ENCODE measurements around the gene EPHB2.

Gene EPHB2

DNA sequence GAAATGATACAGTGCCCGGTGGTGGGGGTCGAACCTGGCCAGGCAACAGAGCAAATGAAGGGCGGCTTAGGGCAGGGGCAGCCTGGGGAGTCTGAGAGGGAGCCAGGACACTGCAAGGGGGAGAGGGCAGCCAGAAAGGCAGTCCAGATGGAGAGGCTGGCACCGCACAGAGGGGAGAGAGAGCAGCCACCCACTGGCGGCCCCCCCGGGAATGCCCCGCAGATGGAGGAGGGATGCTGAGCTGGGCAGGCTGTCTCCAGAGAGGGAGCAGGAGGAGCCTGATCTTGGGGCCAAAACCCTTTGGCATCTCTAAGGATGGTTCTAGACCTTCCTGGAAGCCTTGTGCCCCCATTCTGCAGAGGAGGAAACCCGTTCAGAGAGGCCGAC is 149.8 kb downstream of the EPHB2 start:
- DNase-seq (ENCODE audit: low read depth): no peak

DNA sequence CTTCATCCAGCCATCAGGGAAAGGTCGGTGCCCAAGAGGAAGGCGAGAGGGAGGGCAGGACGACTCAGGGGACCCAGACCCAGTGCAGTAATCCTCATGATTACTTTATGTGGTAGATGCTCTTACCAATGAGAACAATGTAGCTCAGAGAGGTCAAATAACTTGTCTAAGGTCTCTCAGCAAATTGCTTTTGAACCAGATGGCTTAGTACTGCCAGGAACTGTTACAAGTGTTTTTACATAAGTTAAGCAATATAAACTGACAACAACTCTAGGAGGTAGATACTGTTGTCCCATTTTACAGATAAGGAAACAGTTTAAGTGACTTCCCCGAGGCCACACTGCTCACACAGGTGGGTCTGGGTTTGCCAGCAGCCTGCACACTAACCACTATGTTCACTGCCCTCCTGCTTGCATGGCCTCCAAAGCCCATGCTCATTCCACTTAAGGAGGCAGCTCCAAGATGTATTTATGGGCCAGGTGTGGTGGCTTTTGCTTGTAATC is 150.3 kb downstream of the EPHB2 start:
- DNase-seq (ENCODE audit: low read depth): no peak

DNA sequence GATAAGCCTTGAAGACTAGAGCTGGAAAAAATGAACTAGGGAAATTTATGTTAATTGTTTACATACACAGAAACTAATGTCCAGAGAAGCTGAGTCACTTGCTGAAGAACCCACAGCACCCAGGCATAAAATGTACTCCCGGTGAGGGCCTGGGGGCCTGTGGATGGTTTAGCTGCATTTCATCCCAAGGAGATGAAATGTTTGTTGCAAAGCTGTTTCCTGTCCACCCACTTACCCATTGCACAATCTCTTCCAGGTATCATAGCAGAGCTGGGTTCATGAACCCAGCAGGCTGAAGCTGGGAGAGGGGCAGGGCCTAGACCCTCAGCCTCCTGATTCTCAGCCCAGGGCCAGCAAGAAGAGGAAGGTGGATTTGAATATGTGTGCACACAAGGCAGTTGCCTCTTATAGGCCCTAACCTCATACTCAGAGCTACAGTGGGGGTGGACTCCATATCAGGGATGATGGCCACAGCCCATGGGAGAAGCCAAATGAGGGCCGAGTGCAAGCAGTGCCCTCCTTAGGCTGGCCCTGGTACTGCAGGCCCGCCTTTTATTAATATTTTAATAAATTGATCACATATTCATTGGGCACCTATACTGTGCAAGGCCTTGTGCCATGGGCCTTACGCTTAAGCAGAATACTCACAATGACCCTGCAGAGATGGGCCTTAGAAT is 151.3 kb downstream of the EPHB2 start:
- DNase-seq (ENCODE audit: low read depth): peak; percentile 14

DNA sequence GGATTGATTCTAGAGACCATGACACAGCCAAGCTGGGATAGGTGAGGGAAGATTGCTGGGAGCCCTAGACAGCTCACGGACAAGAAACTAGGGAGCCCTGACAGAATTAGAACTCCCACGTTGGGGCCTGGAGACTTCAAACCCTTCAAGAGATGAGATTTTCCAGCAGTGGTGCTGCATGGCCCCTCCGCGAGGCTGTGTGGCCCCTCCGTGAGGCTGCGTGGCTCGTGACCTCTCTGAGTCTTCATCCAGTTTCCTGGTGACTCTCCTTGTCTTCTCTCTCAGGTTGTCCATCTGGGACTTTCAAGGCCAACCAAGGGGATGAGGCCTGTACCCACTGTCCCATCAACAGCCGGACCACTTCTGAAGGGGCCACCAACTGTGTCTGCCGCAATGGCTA is 152.1 kb downstream of the EPHB2 start:
- DNase-seq (ENCODE audit: low read depth): no peak

DNA sequence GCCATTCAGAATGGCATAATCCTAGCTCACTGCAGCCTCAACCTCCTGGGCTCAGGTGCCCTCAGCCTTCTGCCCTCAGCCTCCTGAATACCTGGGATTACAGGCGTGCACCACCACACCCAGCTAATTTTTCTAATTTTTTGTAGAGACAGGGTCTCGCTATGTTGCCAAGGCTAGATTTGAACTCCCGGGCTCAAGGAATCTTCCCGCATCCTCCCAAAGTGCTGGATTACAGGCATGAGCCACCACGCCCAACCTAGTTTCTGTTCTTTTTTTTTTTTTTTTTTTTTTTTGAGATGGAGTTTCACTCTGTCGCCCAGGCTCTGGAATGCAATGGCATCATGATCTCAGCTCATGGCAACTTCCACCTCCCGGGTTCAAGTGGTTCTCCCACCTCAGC is 153.1 kb downstream of the EPHB2 start:
- no peak for DNase-seq (ENCODE audit: low read depth)

DNA sequence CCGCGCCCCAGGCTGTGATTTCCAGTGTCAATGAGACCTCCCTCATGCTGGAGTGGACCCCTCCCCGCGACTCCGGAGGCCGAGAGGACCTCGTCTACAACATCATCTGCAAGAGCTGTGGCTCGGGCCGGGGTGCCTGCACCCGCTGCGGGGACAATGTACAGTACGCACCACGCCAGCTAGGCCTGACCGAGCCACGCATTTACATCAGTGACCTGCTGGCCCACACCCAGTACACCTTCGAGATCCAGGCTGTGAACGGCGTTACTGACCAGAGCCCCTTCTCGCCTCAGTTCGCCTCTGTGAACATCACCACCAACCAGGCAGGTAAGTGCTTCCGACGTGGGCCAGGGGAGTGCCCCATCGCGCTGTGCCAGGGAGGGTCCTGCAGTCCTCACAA is 154.2 kb downstream of the EPHB2 start:
- DNase-seq (ENCODE audit: low read depth): no peak

DNA sequence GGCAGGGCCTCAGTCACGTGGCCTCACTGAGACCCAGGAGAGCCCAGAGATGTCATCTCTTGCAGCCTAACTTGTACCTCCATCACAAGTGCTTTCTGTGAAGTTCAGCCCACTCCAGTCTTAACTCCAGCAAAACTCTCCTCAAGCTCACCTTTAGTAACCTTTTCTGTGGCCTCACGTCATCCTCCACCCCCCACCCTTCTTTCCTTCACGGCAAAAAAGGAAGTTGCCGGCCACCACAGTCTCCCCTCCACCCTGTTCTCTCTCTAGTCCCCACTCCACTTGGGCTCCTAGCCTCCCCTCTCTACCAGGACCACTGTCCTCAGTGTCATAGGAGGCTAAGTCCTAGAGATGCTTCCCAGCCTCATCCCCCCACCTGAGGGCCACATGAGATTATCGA is 155.1 kb downstream of the EPHB2 start:
- no peak for DNase-seq (ENCODE audit: low read depth)

DNA sequence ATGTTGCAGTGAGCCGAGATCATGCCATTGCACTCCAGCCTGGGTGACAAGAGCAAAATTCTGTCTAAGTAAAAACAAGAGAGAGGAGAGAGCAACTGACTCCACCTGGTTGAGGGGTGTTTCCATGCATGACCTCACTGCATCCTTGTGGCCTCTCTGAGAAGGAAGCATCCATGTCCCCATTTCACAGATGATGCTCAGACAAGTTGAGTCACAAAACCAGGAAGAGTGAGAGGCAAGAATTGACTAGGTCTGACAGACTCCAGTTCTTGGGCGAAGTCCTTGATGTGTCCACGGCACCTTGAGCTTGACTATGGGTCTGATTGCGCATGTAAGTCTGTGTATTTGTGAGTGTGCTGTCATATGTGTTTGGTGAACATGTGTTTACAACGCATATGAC is 156.2 kb downstream of the EPHB2 start:
- DNase-seq (ENCODE audit: low read depth): no peak

DNA sequence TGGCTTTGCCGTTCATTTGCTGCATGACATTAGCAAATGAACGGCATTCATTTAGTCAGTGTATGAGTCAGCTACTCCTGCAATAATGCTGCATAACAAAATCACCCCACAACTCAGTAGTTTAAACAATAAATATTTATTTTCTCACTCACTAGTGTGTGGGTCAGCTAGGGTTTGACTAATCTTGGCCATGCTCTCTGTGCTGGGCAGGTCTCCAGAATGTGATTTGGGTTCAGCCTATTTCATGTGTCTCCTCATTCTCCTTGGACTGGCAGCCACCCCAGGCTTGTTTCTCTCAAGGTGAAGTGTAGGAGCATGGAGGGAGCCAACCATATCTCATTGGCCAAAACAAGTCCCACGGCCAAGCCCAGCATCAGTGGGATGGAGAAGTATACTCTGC is 157.7 kb downstream of the EPHB2 start:
- no peak for DNase-seq (ENCODE audit: low read depth)

DNA sequence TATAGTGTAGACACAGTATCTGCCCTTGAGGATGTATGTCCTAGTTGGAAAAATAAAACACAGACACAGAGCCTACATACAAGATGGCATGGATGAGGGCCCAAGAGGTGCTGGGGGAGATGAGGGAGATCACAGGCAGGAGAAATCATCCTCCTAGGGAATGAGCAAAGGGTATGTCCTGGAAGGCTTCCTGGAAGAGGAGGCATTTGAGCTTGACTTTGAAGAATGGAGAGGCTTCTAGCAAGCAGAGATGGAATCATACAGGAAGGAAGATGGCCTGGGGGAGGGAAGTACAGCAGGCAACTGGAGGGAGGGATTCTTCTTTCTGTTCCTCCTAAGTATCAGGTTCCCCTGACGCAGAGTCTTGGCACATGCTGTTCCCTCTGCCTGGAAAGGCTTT is 158.7 kb downstream of the EPHB2 start:
- no peak for DNase-seq (ENCODE audit: low read depth)

DNA sequence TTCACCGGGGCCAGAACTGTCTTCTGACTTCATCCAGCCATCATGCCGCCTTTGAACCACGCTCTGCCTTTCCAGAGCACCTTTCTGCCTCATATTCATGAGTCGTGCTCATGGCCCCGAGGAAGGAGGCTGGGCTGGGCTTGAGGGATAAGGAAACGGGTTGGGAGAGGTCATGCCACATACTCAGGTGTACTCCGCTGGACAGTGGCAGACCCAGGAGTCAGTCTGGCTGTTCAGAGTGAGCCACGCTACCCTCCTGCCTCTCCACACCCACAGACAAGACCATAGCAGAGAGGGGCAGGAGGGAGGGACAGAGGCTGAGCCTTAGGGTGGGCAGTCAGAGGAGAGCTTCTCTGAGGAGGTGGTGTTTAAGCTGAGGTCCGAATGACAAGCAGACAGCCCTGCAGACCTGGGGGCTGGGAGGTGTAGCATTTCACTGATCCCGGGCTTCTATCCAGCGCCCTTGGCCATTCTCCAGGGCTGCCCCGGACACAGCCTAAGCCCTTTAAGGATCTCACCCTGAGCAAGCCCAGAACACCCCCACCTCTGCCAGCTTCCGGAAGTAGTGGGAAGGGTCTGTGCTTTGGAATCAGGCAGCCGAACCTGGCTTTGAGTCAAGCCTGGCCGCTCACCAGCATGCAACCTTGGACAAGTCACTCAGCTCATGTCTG is 159.7 kb downstream of the EPHB2 start:
- no peak for DNase-seq (ENCODE audit: low read depth)

DNA sequence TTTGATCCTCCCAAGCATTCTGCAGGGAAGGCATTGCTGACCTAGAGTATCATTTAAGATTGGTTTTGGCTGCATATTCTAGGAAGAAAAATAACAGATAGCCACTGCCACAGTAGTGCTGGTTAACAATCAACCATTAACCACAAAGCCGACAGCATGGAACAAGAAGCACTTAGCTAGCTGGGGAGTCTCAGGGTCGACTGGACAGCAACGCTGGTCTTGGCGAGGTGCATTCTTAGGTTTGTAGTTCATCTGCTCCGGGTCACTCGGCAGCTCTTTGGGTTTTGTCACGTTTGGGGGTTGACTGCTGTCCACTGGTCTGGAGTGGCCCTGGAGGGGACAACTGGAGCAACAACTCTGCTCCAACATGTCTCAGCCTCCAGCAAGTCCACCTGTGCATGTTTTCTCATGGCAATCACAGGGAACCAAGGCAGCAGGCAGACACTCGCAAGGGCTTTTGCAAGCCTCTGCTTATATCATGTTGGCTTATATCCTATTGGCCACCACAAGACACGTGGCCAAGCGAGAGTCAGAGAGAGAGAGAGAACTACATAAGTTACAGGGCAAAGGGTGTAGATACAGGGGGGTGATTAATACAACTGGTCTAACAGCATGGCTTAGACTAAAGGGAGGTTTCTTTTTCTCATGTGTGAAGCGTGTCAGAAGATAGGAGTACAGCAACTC is 162.5 kb downstream of the EPHB2 start:
- DNase-seq (ENCODE audit: low read depth): no peak

DNA sequence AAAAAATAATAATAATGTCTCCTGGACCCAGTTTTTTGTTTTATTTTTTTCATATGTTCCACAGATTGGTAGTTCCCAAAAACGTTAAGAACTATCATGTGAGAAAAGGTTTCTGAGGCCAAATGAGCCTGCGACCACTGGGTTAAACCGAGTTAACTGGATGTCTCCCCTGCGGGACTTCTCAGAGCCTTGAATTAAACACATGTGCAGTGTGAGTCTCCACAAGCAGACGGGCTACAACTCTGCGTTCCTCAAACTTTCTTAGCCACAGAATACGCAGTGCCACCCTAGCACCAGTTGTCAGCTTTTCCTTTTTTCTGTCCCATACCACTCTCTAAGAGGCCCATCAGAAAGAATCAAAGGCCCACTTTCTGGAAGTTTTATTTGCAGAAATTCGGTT is 164.1 kb downstream of the EPHB2 start:
- no peak for DNase-seq (ENCODE audit: low read depth)

DNA sequence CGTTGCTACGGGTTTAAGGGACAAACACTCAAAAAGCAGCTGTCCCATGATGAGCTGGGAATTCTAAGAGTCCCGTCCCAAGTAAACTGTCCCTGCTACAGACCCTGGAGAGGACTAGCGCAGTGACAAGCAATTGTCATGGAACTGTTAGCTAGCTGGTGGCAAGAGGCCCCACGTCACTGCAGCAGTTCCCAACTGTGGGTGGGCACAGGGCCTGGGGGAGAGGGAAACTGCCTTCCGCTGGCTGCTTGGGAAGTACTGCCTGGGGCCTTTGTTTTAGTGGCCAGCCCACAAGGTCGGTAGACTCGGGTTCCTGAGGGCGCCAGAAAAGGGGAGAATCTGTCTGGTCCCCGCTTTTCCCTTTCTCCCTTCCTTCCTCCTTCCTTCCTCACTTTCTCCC is 164.6 kb downstream of the EPHB2 start:
- DNase-seq (ENCODE audit: low read depth): no peak

DNA sequence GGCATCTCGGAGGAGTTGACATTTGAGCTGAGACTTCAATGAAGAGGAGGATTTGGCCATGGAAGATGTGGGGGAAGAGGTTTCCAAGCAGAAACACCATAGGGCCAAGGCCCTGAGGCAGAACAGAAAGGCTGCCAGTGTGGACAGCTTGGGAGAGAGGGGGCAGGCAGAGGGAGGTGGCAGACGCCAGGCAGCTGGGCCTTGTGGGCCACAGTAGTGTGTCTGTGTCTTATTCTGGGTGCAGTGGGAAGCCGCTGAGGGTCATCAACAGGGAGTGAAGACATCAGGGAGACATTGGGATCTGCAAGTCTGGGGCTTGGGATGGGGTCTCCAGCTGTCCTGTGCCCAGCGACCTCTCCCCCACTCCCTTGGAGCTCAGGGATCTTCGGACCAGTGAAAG is 165.2 kb downstream of the EPHB2 start:
- DNase-seq (ENCODE audit: low read depth): no peak

DNA sequence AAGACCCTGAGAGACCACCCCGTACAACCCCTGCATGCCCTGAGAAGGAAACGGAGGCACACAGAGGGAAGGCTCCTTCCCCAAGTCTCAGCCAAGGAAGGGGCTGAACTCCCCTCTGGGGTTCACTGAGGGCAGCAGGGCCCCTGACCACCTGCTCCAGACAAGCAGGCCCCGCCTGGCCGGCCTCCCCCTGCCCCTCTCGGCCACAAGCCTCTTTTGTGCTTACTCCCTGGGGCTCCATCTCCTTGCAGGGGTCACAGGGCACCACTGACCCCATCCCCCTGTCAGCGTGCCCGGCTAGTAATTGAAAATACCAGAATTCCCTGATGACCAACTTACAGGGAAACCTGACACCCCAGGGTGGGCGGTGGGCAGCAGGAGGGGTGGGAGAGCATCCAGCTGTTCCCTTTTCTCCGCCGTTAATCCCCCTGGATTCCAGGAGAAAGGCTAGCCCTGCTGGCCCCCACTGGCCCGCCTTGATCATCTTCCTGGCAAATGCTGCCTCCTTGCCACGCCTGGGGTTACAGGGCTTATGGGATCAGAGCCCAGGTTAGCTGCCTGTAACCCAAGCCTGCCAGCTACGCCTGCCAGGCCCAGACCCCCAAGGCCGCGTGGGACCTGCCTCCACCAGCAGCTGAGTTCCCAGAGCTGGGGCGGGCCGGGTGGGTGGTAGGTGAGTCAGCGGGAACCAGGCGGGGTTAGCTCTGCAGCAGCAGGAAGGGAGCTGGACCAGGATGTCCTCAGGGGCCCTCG is 165.9 kb downstream of the EPHB2 start:
- DNase-seq (ENCODE audit: low read depth): no peak

DNA sequence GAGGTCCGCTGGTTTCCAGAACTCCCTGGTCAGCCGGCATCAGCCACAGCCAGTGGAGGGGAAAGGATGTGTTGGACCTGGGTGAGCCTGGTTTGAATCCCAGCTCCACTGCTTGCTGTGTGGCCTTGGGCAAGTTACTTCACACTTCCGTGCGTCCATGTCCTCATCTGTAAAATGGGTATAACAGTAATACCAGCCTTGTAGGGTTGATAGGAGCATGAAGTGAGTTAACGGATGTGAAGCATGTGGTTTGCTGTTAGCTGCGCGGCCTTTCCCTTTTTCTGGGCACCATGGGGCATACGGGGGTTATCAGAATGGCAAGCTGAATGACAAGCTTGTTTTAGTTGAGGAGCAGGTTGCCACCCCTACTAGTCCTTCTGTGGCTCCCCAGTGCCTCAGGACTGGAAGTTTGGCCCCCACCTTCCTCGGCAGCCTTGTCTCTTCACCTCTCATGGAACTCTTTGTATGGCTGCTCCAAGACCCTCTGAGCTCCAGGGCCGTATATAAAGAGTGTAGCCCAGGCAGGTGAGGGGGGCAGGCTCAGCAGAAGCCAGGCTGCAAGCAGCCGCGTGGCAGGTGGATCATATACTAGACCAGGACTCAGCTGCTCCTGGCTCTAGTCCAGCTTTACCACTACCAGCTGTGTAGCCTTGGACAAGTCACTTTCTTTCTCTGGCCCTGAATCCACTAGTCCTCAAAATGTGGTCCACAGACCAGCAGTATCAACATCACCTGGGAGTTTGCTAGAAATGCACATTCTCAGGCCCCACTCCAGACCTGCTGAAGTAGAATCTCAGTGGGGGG is 166.7 kb downstream of the EPHB2 start:
- DNase-seq (ENCODE audit: low read depth): no peak

DNA sequence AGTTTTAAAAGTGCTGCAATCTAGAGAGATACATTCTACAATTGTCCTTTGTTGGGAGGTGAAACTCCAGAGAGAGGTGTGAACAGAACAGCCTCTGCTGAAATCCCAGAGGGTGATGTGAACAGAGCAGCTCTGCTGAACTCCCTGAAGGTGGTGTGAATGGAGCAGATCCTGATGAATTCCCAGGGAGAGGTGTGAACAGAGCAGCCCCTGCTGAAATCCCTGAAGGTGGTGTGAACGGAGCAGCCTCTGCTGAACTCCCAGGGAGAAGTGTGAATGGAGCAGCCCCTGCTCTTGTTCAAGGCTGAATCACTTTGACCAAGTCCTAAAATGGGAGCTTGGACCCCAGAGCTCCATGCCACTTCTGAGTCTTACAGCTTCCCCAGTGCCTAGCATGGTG is 167.3 kb downstream of the EPHB2 start:
- DNase-seq (ENCODE audit: low read depth): no peak

DNA sequence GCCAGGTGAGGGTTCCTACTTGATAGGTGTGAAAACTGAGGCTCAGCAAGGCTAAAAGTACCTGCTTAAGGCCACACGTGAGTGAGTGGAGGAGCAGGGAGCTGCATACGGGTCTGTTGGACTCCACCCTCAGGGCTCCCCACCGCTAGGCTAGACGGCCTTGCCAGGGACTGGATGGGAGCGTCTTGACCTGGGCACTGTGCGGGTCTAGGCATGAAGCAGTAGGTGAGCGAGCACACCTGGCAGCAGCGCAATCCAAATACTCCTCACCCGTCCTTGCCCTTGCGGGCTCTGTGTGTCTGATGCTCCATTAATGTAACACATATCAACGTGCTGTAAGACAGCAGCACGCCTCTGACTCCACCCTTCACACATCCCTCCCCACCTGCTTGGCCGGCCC is 168.0 kb downstream of the EPHB2 start:
- DNase-seq (ENCODE audit: low read depth): no peak

DNA sequence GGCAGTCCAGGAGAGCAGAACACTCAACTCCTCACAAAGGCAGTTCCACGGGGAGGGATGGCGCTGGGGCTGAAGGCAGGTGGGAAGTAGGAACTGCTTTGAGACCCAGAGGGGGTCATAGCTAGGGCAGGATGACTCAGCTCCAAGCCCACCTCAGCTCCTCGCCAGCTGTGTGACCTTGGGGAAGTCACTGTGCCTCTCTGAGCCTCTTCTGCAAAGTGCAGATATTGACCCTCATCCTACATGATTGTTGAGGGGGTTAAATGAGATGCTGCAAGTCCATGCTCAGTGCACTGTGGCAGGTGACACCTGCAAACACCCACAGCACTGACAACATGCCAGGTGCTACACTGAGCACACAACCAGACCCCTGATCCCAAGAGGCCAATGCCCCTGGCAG is 168.8 kb downstream of the EPHB2 start:
- DNase-seq (ENCODE audit: low read depth): no peak

DNA sequence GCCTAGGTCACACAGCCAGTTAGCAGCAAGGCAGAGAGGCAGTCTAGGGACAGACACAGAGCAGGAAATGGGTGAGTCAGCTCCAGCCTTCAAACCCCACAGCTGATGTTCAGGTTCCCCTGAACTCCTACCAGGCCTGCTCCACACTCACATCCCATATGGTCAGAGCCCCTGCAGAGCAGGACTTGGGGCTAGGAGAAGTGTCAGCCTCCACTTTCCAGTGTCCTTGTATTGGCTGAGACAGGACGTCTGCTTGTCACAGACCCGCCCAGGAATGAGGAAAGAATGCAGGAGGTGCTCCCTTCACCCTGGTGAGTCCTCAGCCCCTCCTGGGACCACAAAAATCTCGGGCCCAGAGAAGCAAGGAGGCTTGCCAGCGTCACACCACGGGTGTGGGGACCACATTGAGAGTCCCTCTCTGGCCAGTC is 169.5 kb downstream of the EPHB2 start:
- no peak for DNase-seq (ENCODE audit: low read depth)

DNA sequence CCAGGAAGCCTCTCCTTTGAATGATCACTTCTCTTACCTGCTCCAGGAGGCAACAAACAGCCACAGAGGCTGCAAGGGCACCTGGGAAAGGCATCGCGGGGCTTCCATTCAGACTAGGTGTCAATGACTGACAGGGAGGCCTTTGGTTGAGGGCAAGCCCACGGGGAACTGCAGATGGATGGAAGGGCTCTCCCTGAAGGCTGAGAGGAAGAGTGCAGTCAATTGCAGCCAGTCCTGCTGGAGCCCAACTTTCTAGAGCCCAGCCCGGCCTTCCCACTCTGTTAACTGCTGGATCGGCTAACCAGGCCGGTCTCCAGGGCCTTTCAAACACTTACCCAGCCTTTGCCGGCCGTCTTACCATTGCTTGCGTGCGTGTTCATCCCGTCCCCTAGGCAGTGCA is 172.8 kb downstream of the EPHB2 start:
- no peak for DNase-seq (ENCODE audit: low read depth)

Data from HS-27A (cell line).